AG10803 (cell line): ENCODE measurements around the gene PPP1R9B.

Experiments used
- DNase-seq: peaks from one replicate; pipeline ENCODE4 v3.0.0; 2010; ENCODE audit warnings: low read depth
- H3K4me3 ChIP-seq: 2 replicates; pipeline ENCODE4 v1.5.1; 2011; ENCODE audit warnings: mild to moderate bottlenecking, low read length, control low read depth
- TF ChIP-seq, protein P1 (sequence below): conservative IDR thresholded peaks from 2 replicates; pipeline ENCODE4 v1.5.1; 2011; ENCODE audit warnings: mild to moderate bottlenecking, low read length, control low read depth, inconsistent platforms

Gene PPP1R9B

DNA sequence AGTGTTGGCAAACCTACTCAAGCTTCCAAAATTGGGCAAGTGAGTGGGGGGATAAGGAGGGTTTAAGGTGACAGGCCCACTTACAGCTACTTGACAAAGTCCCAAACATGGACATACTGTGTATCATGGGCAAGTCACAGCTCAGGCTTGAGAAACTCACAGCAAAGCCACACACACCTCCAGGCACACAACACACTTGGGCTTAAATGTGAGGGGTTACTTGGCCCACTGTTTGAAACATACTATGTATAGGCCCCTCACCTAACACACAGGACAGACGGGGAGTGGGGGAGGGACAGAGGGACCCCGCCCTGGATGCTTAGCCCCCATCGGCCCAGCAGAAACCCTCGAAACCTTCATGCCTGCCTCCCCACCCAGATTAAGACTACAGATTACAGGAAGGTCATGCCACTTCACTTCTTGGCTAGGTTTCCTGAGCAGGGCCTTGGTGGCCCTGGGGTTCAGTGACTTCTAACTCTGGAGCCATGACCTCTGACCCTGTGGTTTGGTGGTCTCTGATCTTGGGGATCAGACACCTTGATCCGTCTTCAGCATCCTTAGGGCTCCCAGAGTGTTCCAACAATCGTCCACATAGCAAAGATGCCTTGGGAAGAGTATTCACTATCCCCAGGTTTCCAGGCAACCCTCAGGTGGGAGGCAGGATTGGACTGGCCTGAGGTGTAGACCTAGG is 18.2 kb downstream of the PPP1R9B start:
- no peak for DNase-seq
- TF ChIP-seq, protein P1, sequence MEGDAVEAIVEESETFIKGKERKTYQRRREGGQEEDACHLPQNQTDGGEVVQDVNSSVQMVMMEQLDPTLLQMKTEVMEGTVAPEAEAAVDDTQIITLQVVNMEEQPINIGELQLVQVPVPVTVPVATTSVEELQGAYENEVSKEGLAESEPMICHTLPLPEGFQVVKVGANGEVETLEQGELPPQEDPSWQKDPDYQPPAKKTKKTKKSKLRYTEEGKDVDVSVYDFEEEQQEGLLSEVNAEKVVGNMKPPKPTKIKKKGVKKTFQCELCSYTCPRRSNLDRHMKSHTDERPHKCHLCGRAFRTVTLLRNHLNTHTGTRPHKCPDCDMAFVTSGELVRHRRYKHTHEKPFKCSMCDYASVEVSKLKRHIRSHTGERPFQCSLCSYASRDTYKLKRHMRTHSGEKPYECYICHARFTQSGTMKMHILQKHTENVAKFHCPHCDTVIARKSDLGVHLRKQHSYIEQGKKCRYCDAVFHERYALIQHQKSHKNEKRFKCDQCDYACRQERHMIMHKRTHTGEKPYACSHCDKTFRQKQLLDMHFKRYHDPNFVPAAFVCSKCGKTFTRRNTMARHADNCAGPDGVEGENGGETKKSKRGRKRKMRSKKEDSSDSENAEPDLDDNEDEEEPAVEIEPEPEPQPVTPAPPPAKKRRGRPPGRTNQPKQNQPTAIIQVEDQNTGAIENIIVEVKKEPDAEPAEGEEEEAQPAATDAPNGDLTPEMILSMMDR, result no peak
- no peak overlapping the region for H3K4me3 ChIP-seq

DNA sequence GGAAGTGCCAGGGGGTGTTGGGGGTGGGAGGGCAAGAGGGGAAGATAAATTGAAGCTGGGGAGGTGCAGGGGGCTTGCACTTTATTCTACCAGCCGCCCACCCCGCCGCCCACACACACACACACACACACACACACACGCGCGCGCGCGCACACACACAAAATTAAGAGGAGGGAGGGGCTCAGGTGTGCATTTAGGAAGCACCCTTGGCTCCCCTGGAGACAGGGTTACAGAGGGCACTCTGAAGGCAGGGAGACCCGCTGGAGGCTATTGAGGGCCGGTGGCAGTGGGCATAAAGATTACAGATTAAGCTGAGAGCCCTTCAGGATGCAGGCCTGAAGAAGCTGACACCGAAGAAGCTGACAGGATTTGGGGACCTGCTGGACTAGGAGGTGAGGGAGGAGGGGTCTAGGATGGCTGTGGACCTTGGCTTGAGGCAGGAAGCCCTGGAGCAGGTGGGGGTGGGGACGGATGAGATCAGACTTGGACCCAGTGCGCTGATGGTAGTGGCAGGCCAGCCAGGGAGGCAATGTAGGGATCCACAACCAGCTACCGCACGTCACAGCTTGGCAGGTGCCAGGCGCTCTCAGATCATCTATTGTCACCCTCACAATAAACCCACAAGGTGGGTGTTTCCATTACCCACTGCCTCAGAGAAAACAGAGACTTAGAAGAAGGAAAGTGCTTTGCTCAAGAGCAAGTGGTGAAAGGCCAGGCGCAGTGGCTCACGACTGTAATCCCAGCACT is 19.7 kb downstream of the PPP1R9B start:
- TF ChIP-seq, protein P1, result no peak
- DNase-seq, result no peak
- peak overlapping the region; percentile 52 for H3K4me3 ChIP-seq

GRCh38 chr17:50129728-50130558 is 20.5 kb downstream of the PPP1R9B start, which contains the start of gene SAMD14:
TSS of gene SAMD14 (minus strand) at chr17:50130160. CDS start at chr17:50124959, 5,201 bp downstream.
- TF ChIP-seq, protein P1, result no peak
- peak; percentile 63 for DNase-seq
- peak within 1 kb of the TSS; percentile 59 for H3K4me3 ChIP-seq

DNA sequence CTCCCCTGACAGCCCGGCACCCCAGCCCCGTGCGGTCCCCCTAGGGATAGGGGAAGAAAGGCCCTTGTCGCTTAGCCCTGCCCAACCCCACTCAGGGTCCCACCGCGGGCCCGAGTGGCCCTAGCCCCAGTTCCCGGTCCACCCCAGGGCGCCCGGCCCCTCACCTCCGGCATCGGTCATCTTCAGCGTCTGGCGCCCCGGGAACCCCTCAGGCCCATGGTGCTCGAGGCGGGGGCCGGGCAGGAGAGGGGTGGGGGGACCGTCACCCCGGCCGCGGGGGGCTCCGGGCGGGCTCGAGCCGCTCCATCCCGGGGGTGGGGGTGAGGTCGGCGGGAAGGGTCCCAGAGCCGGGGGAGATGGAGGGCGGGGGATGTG is 21.1 kb downstream of the PPP1R9B start:
- TF ChIP-seq, protein P1, result no peak
- DNase-seq, result no peak
- H3K4me3 ChIP-seq, result peak overlapping the region; percentile 59

GRCh38 chr17:50128441-50129352 is 21.8 kb downstream of the PPP1R9B start:
- no peak for DNase-seq

More at GRCh38 chr17:50128441-50129352, 21.8 kb downstream of the PPP1R9B start:
- TF ChIP-seq, protein P1, result no peak
- H3K4me3 ChIP-seq, result peak overlapping the region; percentile 59
